ENCODE measurements around the gene AOX1. TPM values are rescaled to one million over a fixed set of nuclear protein-coding genes. Genes with fewer than 3 reads are reported as not detected.
"Not testable (repeated sequence)": the region's sequence is repeated elsewhere in the genome, so short reads cannot be mapped to it uniquely, and the experiment has no call there.

AOX1 gene
- polyA plus RNA-seq, 10 donors, result 1.1 to 1.6 (median 1.3) TPM

DNA sequence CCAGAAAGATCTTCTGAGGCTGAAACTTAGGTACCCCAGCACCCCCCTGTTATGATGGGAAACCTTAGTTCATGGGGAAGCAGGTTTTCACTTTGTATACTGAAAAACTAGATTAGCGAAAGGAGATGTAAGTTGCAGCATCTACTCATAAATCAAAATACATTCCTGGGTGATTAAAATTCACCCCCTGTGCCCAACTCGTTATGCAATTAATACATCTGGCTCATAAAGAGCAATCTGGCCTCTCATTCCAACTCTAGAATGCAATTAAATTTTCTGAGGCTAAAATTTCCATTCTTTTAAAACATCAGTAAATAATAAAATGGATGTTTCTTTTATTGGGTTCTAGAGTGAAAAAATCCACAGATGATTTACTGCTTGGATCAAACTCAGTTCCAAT is 115.0 kb downstream of the AOX1 start:
- no peak for DNase-seq

DNA sequence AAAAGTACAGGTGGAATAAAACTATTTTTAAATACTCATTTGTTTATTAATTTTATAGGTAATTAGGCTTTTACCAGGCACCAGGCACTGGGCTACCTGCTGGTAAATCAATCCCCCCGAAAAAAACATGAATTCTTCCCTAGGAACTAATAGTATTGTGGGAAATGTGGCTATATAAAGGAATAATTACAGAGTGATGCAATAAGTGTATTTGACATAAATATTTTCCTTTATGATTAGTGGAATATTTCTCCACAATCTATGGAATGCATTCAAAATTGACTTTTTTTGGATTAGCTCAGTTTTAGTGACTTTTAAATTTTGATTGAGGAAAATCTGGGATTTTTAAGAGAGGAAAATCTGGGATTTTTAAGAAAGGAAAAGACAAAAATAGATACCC is 116.2 kb downstream of the AOX1 start:
- no peak for DNase-seq

DNA sequence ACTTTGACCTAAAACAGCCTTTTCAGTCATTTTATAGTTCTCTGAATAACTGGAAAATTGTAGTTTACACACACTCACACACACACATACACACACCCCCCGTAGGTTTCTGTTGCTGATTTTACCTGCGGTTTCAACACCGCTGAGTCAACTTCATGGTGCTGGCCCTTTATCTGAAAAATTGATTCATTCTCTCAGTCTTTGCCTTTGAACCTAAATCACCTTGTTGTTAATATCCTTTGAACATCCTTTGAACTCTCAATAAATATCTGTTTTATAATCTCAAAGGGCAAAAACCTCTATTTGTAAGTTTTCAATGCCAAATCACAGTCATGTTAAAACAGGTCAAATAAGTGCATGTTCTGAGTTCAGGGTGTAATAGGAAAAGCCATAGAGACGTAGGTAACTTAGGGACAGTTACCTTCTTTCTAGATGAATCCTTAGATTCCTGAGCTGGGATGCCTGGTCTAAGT is 116.9 kb downstream of the AOX1 start:
- DNase-seq, result no peak

DNA sequence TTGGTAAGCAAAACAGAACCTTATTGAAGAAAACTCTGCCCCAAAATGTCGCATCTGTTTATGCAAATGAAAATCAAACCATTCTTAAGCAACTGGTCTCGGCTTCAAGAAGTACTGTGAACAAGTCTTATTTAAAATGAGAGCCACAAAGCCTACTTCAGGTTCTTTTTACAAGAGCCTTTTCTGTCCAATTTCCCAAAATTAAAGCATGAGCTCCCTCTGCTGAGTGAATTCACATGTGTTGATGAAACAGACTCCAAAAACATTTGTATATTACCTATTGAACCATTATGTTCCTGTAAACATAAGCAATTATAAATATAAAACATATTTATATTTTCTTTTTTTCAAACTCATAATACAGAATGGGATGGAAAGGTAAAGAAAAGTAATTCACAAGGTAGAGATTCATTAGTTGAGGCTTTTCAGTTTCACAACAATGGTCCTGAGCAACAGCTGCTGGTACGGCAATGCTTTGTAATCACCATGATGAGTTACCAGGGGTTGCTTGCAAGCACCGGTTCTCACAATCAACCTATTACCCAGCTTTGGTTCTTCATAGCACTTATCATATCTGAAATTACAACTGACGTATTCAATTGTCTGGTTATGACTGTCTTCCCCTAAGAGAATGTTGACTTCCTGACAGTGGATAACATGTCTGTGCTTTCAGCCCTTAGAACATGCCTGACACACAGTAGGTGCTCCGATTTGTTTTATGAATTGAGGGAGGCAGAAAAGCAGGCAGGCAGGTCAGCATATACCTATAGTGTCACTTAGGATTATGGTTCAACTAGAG is 117.5 kb downstream of the AOX1 start:
- DNase-seq, result peak; percentile 55 to 76 (median 60)

DNA sequence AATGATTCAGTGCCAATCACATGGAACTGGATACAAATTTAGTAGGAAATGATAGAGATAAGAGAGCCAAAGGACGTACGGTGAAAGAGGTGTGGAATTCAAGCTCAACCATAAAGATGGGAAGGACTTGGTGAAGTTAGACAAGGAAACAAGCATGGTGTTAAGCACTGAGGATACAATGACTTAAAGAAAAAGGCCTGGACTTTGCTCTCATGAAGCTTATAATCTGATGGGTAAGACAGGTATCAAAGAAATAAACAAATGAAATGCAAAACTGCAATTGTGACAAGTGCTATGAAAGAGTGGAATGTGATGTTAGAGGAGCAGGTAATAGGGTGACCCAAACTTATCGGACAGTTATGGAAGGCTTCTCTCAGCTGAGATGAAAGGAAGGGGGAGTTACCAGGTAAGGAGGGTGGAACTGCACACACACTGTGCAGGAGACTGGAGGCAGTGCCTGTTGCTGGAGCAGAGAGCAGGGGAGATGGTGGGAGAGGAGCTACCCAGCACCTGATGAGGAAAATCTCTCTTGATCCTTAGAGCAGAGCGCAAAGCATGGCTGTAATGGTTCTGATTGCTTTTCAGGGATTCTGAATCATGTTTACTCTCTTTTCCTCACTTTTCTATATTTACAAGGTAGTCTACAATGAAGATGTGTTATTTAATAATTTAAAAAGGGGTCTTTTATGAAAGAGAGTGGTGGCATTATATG is 118.3 kb downstream of the AOX1 start:
- no peak for DNase-seq

DNA sequence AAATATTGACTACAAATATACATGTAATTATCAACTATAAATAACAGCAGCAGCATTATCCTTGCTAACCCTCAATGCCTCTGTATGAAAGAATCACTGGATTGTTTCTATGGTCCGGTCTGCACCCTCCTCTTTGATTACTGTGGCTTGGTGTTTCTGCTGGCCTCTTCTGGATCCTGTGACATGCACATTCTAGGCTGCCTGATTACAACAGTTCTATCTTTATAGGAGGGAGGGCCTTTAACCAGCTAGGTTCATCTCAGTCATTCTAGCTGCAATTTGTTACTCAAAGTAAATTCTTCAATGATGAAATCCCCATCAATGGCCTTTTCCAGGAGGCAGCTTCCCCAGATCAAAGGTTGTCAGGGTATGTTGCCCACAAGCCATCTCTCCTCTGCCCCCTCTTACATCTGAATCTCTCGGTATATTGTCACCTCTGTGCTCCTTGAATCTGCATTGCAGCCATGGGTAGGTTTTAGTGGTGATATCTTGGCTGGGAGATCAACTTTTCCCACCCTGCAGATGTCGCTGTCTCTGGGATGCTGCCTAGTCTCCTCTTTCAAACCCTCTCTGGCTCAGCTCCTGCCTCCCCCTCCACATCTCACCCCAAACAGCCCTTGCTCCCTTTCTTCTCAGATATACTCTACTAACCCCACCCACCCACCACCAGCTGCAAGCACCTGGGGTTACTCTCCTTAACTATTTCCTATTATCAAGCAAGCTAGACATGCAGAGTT is 119.7 kb downstream of the AOX1 start:
- DNase-seq, result peak in 1 of 3 donors; percentile 10

DNA sequence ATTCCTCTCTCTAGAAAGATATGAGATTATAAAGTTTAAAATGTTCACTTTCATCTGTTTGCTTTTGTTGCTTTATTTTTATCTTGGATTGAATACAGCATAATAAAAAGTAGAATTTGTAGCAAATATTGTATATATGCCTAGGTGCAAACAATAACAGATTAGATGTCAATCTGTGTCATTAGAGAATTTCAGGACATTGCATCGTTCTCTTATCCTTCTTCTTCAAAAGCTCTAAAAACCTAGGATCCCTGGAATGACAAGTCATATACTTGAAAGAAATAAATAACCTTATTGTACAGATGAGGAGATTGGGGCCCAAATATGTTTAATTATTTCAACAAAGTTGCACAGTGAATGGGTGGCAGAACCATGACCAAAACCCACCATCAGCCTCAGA is 123.1 kb downstream of the AOX1 start:
- DNase-seq, result no peak

DNA sequence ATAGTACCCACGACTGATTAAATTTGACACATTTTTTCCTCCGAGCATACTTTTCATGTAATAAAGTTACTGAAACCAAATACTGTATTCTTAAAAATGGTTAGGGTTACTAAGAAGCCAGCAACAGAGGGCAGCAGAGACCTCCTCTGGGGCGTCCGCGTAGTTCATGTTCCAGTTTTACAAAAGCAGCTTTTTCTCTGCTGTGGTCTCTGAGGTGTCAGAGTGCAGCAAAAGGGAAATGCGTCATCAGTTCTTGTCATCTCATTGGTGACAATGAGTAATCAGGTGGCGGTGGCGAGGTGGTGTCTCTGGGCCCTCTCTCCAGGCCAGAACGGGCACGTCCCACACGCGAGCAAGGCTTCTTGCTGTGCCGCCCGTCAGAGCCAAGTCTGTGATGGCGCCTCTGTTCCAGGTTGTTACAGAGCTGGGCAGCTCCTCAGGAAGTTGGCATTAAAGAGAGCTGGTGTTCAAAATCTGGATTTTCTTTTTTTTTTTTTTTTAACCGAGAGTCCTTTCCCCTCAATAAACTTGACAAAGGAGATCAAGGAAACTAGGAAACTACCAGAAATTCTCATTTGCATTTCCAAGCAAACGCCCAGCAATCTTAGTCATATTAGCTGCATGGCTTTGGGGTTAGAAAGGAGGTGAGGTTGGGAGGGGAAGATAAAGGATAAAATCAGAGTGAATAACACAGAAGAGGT is 127.3 kb downstream of the AOX1 start:
- peak; percentile 85 to 92 (median 92) for DNase-seq

DNA sequence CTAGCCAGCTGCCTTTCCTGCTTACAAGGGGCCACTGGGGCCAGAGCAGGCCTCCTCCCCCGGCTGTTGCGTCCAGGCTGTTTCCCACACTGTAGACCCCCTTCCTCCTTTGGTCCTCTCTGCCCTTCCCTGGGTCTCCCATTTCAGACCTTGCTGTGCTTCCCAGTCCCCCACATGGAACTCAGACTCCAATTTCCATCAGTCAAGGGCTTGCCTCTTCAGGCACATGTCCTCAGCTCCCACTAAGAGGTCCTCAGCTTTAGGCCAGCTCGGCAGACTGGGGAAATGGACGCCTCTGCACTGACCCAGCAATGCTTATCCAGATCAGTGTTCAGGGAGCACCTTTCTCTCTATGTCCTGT is 127.9 kb downstream of the AOX1 start:
- peak in 1 of 3 donors; percentile 23 for DNase-seq

DNA sequence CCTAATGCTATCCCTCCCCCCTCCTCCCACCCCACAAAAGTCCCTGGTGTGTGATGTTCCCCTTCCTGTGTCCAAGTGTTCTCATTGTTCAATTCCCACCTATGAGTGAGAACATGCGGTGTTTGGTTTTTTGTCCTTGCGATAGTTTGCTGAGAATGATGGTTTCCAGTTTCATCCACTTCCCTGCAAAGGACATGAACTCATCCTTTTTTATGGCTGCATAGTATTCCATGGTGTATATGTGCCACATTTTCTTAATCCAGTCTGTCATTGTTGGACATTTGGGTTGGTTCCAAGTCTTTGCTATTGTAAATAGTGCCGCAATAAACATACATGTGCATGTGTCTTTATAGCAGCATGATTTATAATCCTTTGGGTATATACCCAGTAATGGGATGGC is 129.2 kb downstream of the AOX1 start:
- not testable (repeated sequence) for DNase-seq

DNA sequence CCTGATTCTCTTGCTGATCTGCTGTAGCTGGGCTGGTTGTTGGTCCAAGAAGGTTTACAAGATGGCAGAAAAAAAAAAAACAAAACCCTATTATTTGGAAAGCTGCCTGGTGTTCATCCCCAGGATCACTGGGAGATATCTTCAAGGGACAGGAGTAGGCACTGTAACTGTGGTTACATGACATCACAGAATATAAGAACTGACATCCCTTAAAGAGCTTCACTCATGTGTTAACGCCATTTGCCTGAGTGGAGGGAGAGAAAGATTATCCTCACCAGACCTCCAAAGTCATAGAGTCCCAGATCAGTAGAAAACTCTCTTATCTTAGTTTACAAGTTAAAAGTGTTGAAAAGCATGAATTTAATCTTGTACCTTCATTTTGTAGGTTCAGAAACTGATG is 130.6 kb downstream of the AOX1 start:
- no peak for DNase-seq

Other genes starting within 250 kb of the AOX1 start
- 10 to 100 TPM in 9 of 10 donors, 1 to 10 TPM in 1; 9.9 to 13.4 (median 12.0) TPM for gene KCTD18, start 75.9 kb upstream of the AOX1 start, polyA plus RNA-seq (ENCODE audit: insufficient read length in 10 of 10)
- gene SGO2, start 59.8 kb upstream of the AOX1 start, polyA plus RNA-seq (ENCODE audit: insufficient read length in 10 of 10), result 10 to 100 TPM in 2 of 10 donors, 1 to 10 TPM in 8; 6.2 to 13.5 (median 9.2) TPM
- 100 to 1,000 TPM; 118 to 163 (median 129) TPM for gene BZW1, start 225.9 kb downstream of the AOX1 start, polyA plus RNA-seq (ENCODE audit: insufficient read length in 10 of 10)

All from muscle of back (tissue), 11 donors.